SK-N-SH treated with all-trans-retinoic acid at 6 μM for 48 hours (cell line): ENCODE results near the gene DNAAF2.

Experiments used
- ATAC-seq: fragments of 200-7000 bp; cut with Tn5 transposase; 3 replicates; pipeline ENCODE4 v1.9.1; 2020; ENCODE audit warnings: mild to moderate bottlenecking, moderate library complexity
- ARNTL ChIP-seq: fragments of 450-650 bp; formaldehyde crosslinking; IDR thresholded peaks from 2 replicates; pipeline ENCODE4 v1.5.0; 2020; ENCODE audit warnings: low read depth, mild to moderate bottlenecking, moderate library complexity, borderline replicate concordance
- BACH2 ChIP-seq: fragments of 250-450 bp; sonication (Bioruptor Pico); IDR thresholded peaks from 2 replicates; pipeline ENCODE4 v1.9.0; 2021; ENCODE audit warnings: mild to moderate bottlenecking, borderline replicate concordance
- CSDC2 ChIP-seq: fragments of 250-450 bp; sonication (Bioruptor Pico); IDR thresholded peaks from 2 replicates; pipeline ENCODE4 v1.5.0; 2020; ENCODE audit warnings: mild to moderate bottlenecking, moderate library complexity
- CSRNP3 ChIP-seq: fragments of 250-450 bp; sonication (Bioruptor Pico); IDR thresholded peaks from 2 replicates; pipeline ENCODE4 v1.5.1; 2021; ENCODE audit warnings: mild to moderate bottlenecking, moderate library complexity
- GLIS3 ChIP-seq: fragments of 250-450 bp; sonication (Bioruptor Pico); IDR thresholded peaks from 2 replicates; pipeline ENCODE4 v1.5.0; 2020; ENCODE audit warnings: mild to moderate bottlenecking, moderate library complexity
- ISL1 ChIP-seq: fragments of 250-450 bp; sonication (Bioruptor Pico); IDR thresholded peaks from 2 replicates; pipeline ENCODE4 v2.1.2; 2022; ENCODE audit warnings: mild to moderate bottlenecking, moderate library complexity
- OSR1 ChIP-seq: fragments of 250-450 bp; sonication (Bioruptor Pico); IDR thresholded peaks from 2 replicates; pipeline ENCODE4 v1.8.0; 2022; ENCODE audit warnings: moderate library complexity, mild to moderate bottlenecking, inconsistent platforms
- POU6F1 ChIP-seq: fragments of 250-450 bp; sonication (Bioruptor Pico); IDR thresholded peaks from 2 replicates; pipeline ENCODE4 v1.8.0; 2021; ENCODE audit warnings: low read depth, mild to moderate bottlenecking, moderate library complexity, borderline replicate concordance
- PPARA ChIP-seq: fragments of 250-450 bp; sonication (Bioruptor Pico); IDR thresholded peaks from 2 replicates; pipeline ENCODE4 v1.5.0; 2020; ENCODE audit warnings: mild to moderate bottlenecking, borderline replicate concordance
- RARB ChIP-seq: fragments of 250-450 bp; sonication (Bioruptor Pico); IDR thresholded peaks from 2 replicates; pipeline ENCODE4 v1.8.0; 2021; ENCODE audit warnings: mild to moderate bottlenecking, moderate library complexity
- SNAI2 ChIP-seq: fragments of 250-450 bp; sonication (Bioruptor Pico); IDR thresholded peaks from 2 replicates; pipeline ENCODE4 v1.5.0; 2020; ENCODE audit warnings: mild to moderate bottlenecking, moderate library complexity
- TCF4 ChIP-seq: fragments of 250-450 bp; sonication (Bioruptor Pico); IDR thresholded peaks from 2 replicates; pipeline ENCODE4 v1.8.0; 2021; ENCODE audit warnings: mild to moderate bottlenecking, moderate library complexity, borderline replicate concordance
- TOX ChIP-seq: fragments of 250-450 bp; sonication (Bioruptor Pico); IDR thresholded peaks from 2 replicates; pipeline ENCODE4 v1.8.0; 2021; ENCODE audit warnings: mild to moderate bottlenecking, moderate library complexity, borderline replicate concordance
- TSHZ2 ChIP-seq: fragments of 250-450 bp; sonication (Bioruptor Pico); IDR thresholded peaks from 2 replicates; pipeline ENCODE4 v1.5.0; 2020; ENCODE audit warnings: mild to moderate bottlenecking, moderate library complexity
- ZC3H10 ChIP-seq: fragments of 250-450 bp; sonication (Bioruptor Pico); IDR thresholded peaks from 2 replicates; pipeline ENCODE4 v1.5.1; 2021; ENCODE audit warnings: mild to moderate bottlenecking, moderate library complexity
- ZFP3 ChIP-seq: fragments of 250-450 bp; sonication (Bioruptor Pico); IDR thresholded peaks from 2 replicates; pipeline ENCODE4 v1.5.0; 2020; ENCODE audit warnings: mild to moderate bottlenecking, moderate library complexity
- ZFP30 ChIP-seq: fragments of 450-650 bp; formaldehyde crosslinking; IDR thresholded peaks from 2 replicates; pipeline ENCODE4 v1.5.0; 2022; ENCODE audit warnings: mild to moderate bottlenecking, moderate library complexity
- ZNF565 ChIP-seq: fragments of 450-650 bp; formaldehyde crosslinking; conservative IDR thresholded peaks from 2 replicates; pipeline ENCODE4 v1.5.0; 2020; ENCODE audit warnings: low read depth, mild to moderate bottlenecking, moderate library complexity
- ZNF70 ChIP-seq: fragments of 450-650 bp; formaldehyde crosslinking; IDR thresholded peaks from 2 replicates; pipeline ENCODE4 v1.5.0; 2020; ENCODE audit warnings: mild to moderate bottlenecking, moderate library complexity
- ZNF8 ChIP-seq: fragments of 450-650 bp; formaldehyde crosslinking; IDR thresholded peaks from 2 replicates; pipeline ENCODE4 v1.5.0; 2020; ENCODE audit warnings: mild to moderate bottlenecking, moderate library complexity

The DNAAF2 gene

GRCh38 chr14:49617852-49618519 lies 17.1 kb downstream of the DNAAF2 start (continued):
- TF ChIP-seq POU6F1 (CRISPR knock-in tag): no peak
- TF ChIP-seq TCF4 (CRISPR knock-in tag): no peak
- no peak for TF ChIP-seq OSR1
- TF ChIP-seq ZNF8 (CRISPR knock-in tag): no peak
- no peak for TF ChIP-seq BACH2 (CRISPR knock-in tag)

- TF ChIP-seq CSDC2 (CRISPR knock-in tag): no peak
- TF ChIP-seq, all 23 proteins: peak for 0
- no peak for ATAC-seq
Observed at GRCh38 chr14:49615776-49616175, 19.3 kb downstream of the DNAAF2 start.

- no peak for ATAC-seq
- no peak for TF ChIP-seq PPARA (CRISPR knock-in tag)
- TF ChIP-seq TOX (CRISPR knock-in tag): no peak
- no peak for TF ChIP-seq ISL1 (CRISPR knock-in tag)
- TF ChIP-seq RARB: no peak
- TF ChIP-seq ARNTL (CRISPR knock-in tag): no peak
- TF ChIP-seq ZNF8 (CRISPR knock-in tag): no peak
- TF ChIP-seq CSDC2 (CRISPR knock-in tag): no peak
- no peak for TF ChIP-seq ZFP3 (CRISPR knock-in tag)
- TF ChIP-seq OSR1: no peak
- TF ChIP-seq ZNF70: no peak
- no peak for TF ChIP-seq ZNF565 (CRISPR knock-in tag)
Observed at GRCh38 chr14:49614196-49614595, 20.8 kb downstream of the DNAAF2 start.

- no peak for ATAC-seq
- TF ChIP-seq POU6F1 (CRISPR knock-in tag) (no peak), TCF4 (CRISPR knock-in tag) (no peak), RARB (no peak), ZNF565 (CRISPR knock-in tag) (no peak), TSHZ2 (CRISPR knock-in tag) (no peak), ZFP30 (CRISPR knock-in tag) (no peak), CSRNP3 (CRISPR knock-in tag) (no peak), OSR1 (no peak), PPARA (CRISPR knock-in tag) (no peak), ZC3H10 (no peak), ZNF8 (CRISPR knock-in tag) (no peak), SNAI2 (CRISPR knock-in tag) (no peak), ZNF70 (no peak)
- TF ChIP-seq, all 23 proteins: peak for 0
Observed at GRCh38 chr14:49612671-49613070, 22.4 kb downstream of the DNAAF2 start.

GRCh38 chr14:49612251-49612650 lies 22.8 kb downstream of the DNAAF2 start:
- peak; percentile 31; the same call in 2 of the 3 replicates for ATAC-seq

More at GRCh38 chr14:49612251-49612650, 22.8 kb downstream of the DNAAF2 start:
- TF ChIP-seq BACH2 (CRISPR knock-in tag) (no peak), POU6F1 (CRISPR knock-in tag) (no peak), RARB (no peak), ZFP3 (CRISPR knock-in tag) (no peak), PPARA (CRISPR knock-in tag) (no peak), ZNF70 (no peak), ISL1 (CRISPR knock-in tag) (no peak), ZC3H10 (no peak), GLIS3 (no peak)
